GM21529 (cell line): ENCODE data around the gene RARB.

Experiments
- ATAC-seq: cut with Tn5 transposase; IDR thresholded peaks from one replicate; pipeline ENCODE4 v1.9.1; 2021; ENCODE audit not compliant: unreplicated experiment

RARB gene

DNA sequence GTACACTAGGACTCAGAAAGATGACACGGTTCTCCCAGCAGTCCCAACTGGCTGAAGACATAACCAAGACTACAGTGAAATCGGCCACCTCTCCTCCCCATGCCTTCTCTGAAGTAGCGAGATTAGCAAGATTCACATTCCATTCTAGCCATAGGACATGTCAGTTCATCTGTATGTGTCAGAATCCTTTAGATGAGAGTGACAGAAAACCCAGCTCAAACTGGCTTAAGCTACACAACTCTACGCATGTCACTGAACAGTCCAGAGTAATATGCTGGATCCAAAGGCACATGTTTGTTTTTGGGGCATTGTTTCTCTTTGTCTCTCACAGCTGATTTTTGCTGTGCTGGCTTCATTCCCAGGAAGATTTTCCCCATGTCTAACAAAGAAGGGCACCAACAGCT lies 75.8 kb downstream of the RARB start:
- no peak for ATAC-seq

DNA sequence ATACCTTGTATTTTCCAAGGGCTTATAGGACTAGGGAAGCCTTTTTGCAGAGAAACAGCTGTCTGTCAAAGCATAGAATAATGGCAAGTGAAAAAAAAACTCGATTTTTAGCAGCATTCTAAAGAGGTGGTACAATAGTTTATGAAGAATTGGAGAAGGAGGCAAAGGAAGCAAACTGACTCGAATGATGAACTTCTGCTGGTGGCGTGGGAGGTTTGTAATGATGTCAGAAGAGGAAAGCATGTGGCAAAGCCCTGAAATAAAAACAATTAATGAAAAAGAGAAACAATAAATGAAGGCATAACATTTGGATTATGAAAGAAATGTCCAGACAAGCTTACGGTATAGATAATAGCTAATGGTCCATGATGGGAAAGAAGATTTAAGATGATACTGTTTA lies 77.5 kb downstream of the RARB start:
- ATAC-seq: no peak

DNA sequence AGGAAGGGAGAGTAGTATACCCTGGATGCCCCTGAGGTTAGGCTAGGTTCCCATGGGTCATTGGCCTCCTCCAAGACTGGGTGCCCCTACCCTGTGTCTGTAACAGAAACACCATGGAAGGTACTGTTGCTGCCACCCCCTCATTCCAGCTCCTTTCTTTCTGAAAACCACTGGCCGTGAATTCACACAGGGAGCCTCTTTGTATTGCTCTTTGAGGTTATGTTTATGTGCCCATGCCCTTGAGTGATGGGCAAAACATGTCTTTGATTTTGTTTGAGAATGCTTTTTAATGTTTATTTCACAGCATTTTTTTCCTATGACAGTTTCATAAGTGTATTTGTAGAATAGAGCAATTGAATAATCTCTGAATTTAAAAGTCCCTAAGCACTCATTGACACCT lies 79.7 kb downstream of the RARB start:
- no peak for ATAC-seq

DNA sequence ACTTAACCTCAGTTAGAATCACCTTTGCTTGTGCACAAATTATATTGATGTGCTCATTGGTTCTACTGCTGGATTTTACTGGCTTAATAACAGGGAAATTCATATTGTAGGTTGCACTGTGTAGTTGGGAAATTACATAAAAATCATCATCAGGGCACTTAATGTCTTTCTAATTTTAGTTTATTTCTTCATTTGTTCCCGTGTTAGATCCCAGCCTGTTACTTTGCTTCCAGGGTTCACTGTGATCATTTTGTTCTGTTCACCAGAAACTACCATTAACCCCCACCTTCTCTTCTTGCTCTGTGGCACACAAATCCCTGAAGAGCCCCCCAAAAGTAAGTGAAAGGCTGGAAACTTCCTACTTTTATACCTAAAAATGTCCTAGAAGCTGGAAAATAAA lies 80.4 kb downstream of the RARB start:
- ATAC-seq: no peak

GRCh38 chr3:25508901-25509300 lies 80.8 kb downstream of the RARB start:
- ATAC-seq: no peak

GRCh38 chr3:25510797-25511196 lies 82.7 kb downstream of the RARB start:
- no peak for ATAC-seq

GRCh38 chr3:25511972-25512721 lies 84.1 kb downstream of the RARB start:
- ATAC-seq: no peak

- no peak for ATAC-seq
Observed at GRCh38 chr3:25513642-25514266, 85.7 kb downstream of the RARB start.

DNA sequence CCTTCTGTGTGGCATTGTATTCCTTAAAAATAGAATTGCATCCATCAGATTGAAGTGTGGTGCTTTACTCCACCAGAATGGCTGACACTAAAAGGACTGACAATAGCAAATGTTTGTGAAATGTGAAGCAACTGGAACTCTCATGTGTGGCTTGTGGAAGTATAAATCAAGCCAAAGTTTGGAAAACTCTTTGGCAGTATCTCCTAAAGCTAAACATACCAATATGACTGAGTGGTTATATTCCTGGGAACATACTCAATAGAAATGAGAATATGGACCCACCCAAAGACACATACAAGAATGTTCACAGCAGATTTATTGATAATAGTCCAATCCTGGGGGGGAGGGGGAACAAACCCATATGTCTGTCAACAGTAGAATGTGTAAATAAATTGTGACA lies 87.1 kb downstream of the RARB start:
- ATAC-seq: no peak

- no peak for ATAC-seq
Observed at GRCh38 chr3:25520926-25521559, 93.0 kb downstream of the RARB start.

DNA sequence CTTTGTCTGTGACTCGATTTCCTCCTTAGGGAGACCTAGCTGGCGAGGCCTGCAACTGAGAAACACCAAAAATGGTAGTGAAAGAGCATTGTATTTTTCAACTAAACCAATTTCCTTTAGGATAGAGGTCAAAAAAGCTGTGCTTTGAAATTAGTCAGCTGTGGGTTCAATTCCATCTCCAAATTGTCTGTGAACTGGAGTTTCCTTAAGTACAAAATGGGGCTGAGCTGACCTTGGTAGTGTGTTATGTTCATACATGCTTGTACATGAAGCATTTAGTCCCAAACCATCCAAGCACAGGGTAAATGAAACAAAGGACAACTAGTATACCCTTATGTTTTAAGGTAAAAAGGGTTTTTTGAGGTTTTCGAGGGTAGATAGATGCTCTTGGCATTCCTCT lies 99.3 kb downstream of the RARB start:
- no peak for ATAC-seq

DNA sequence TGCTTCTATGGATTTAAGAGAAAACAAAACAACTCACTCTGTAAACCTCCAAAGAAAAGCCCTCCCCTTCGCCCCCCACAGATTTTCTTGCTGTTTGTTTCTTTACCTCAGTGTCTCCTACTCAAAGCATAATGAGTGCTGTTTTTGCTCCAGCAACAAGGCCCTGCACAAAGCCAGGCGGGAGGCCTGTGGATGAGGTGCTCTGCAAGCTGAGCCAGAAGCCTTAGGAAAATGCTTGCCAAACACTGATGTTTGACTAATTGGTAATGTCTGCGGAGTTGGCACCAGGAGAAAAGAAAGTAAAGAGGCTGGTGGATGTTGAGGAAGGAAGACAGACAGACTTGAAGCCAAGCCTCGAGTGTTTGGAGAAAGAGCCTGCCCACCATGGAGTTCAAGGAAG lies 99.7 kb downstream of the RARB start:
- no peak for ATAC-seq

DNA sequence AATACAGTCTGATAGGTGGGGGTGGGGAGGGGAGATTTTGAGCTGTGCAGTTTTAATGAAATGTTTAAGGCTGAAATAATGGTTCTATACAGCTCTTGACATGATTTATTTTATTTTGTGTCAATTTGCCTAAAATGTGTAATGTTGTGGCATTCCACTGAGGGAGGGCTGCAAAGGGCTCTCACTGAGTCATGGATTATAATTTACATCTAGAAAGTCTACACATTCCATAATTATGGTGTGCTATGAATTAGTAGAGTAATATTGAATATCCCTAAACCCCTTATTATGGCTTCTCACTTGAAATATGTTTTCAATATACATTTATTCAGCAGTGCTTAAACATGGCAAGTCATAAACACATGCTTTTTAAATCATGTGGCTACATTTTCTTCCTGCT lies 103.9 kb downstream of the RARB start:
- ATAC-seq: no peak

DNA sequence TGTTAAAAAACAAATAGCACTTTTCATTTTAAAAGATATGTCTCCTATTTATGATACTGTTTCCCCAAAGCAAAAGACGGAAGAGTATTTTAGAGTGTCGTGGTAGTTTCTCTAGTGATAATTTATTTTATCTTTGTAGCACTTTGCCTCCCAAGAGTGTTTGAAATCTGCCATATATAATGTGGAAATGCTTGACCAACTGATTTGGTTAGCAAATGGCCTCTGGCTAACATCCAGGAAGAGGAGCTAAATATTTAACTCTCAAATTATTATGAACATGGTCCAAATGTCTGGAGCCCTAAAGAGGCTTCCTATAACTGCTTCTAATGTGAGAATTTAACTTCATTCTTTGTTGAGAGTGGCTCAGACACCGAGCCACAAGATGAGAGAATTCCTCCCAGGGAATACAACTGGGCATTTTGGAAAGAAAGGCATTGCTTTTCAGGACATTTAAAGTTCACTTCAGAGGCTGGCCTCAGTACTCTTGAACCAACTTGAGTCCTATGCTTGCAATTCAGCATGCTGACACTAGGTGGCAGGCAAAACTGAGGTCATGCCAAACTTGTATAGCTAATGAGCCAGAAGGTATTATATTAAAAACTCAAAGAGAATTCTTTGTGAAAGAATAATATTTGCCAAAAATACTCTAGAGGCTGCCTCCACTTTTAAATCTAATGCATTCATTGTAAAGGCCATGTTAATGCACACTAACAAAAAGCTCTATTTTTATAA lies 104.5 kb downstream of the RARB start:
- ATAC-seq: no peak

DNA sequence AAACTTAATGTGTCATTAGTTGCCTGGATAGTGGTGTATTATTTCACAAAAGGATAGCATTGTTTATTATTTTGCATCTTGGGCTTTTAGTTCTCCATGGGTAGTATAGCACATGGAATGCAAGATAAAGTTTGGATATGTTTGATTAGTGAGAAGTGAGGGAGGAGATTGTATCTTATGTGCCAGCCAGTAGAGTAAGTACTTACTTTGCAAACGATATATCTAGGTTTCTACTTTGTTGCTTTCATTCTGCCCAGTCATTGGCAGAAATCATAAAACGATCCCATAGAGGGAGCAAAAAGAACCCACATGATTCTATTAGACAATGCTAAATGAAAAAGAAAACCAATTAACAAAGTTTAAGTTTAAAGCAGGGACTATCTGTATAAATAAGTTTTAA lies 105.3 kb downstream of the RARB start:
- no peak for ATAC-seq

DNA sequence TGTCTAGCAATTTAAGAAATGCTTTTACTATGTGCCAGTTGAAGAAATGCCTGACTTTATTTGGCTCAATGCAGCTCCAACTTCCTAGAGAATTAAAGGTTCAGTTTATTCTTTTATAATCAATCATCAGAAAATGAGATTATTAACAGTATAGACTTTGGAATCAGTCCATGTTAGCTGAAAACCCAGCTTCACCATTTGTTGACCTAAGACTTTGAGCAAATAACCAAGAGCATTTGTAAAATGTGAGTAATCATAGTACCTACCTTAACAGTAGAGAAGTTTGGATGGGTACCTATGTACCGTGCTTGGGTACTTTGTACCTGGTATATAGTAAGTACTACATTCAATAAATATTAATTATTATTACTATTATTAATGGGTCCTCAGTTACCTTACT lies 105.9 kb downstream of the RARB start:
- ATAC-seq: no peak

- no peak for ATAC-seq
Observed at GRCh38 chr3:25536521-25537391, 108.7 kb downstream of the RARB start.

GRCh38 chr3:25537516-25537915 lies 109.5 kb downstream of the RARB start:
- no peak for ATAC-seq

DNA sequence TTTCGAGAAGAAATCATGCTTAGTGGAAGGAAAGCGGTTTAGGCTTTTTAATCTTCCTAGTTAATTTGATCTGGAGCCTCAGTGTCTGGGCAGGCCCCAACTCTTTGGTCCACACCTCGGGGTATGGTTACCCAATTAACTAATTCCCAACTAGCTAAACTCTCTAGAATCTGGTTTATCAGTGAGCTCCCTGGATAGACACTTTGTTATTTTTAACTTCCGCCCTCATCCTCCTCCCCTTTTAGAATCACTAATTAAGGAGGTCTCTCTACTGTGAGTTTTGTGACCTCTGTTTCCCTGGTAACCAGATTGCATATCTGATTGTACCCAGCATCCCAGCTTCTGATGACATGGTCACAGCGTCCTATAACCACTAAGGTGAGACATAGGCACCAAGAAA lies 112.2 kb downstream of the RARB start:
- ATAC-seq: no peak

GRCh38 chr3:25542492-25543039 lies 114.5 kb downstream of the RARB start:
- no peak for ATAC-seq

DNA sequence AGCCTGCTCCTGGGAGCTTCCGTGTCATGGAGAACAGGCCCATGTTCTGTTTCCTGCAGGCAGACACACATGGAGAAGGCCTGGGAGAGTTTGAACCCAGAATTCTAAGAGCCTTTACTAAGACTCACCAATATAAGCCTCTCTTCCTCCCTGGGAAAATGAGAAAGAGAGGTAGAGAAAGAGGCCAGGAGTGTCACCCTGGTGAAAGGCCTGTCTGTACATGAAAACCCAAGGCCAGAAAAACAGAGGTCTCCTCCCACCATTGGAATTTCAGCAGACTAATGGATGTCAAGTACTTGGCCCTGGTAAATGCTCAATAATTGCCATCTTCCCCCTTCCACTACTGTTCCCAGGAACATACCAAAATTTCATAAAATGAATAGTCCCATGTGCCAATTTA lies 119.0 kb downstream of the RARB start:
- no peak for ATAC-seq
